ENCODE measurements around the gene NFIC. TPM values are rescaled to one million over a fixed set of nuclear protein-coding genes. Genes with fewer than 3 reads are reported as not detected.

The NFIC gene
- polyA plus RNA-seq, 1 experiment, result 5.0 TPM

DNA sequence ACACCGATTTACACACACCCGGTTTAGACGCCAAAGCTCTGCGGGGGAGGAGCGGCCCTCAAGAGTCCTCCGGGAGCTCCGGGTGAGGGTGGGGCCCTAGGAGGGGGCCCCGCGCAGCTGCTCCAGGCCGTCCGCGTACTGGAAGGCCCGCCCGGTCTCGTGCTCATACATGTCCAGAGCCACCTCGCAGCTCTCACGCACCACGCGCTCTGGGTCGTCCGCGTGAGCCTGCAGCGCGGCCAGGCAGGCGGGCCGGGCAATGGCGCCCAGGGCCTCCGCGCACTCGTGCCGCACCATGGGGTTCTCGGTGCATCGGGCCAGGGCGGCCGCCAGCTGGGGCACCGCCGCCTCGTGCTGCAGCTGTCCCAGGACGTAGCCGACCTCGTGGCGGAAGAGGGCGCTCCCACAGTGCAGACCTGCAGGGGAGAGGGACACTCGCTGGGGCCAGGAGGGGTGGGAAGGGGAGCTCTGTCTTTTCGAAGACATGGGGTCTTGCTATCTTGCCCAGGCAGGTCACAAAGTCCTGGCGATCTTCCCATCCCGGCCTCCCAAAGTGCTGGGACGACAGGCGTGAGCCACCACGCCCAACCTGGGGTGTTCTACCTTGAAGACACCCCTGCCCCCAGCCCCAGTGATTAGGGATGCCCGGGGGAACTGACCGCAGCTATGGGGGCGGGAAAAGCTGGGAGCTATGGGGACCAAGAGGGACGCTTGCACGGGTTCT lies 125.2 kb downstream of the NFIC start:
- no peak for DNase-seq (ENCODE audit: low read depth)
- H3K4me3 ChIP-seq (ENCODE audit: low read depth, low read length), result no peak overlapping the region
- no peaks in the 10 kb centered on the region for H3K27me3 ChIP-seq (ENCODE audit: control insufficient read depth, insufficient read depth, low read length)
- ChIA-PET POLR2A (no interaction called here), CTCF (interaction anchor here (1.0 to 1.2 kb wide), 2 partner anchors 12 to 19 kb away, joined by 3 read pairs; no protein-coding TSS in a partner anchor)
- H3K36me3 ChIP-seq (ENCODE audit: control insufficient read depth, insufficient read depth, low read length), result peaks cover 14% of the 10 kb centered on the region
- TF ChIP-seq, protein P1, sequence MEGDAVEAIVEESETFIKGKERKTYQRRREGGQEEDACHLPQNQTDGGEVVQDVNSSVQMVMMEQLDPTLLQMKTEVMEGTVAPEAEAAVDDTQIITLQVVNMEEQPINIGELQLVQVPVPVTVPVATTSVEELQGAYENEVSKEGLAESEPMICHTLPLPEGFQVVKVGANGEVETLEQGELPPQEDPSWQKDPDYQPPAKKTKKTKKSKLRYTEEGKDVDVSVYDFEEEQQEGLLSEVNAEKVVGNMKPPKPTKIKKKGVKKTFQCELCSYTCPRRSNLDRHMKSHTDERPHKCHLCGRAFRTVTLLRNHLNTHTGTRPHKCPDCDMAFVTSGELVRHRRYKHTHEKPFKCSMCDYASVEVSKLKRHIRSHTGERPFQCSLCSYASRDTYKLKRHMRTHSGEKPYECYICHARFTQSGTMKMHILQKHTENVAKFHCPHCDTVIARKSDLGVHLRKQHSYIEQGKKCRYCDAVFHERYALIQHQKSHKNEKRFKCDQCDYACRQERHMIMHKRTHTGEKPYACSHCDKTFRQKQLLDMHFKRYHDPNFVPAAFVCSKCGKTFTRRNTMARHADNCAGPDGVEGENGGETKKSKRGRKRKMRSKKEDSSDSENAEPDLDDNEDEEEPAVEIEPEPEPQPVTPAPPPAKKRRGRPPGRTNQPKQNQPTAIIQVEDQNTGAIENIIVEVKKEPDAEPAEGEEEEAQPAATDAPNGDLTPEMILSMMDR (IDR thresholded peaks at IDR 0.05; ENCODE audit: insufficient read depth, low read depth, low read length), result no peak

DNA sequence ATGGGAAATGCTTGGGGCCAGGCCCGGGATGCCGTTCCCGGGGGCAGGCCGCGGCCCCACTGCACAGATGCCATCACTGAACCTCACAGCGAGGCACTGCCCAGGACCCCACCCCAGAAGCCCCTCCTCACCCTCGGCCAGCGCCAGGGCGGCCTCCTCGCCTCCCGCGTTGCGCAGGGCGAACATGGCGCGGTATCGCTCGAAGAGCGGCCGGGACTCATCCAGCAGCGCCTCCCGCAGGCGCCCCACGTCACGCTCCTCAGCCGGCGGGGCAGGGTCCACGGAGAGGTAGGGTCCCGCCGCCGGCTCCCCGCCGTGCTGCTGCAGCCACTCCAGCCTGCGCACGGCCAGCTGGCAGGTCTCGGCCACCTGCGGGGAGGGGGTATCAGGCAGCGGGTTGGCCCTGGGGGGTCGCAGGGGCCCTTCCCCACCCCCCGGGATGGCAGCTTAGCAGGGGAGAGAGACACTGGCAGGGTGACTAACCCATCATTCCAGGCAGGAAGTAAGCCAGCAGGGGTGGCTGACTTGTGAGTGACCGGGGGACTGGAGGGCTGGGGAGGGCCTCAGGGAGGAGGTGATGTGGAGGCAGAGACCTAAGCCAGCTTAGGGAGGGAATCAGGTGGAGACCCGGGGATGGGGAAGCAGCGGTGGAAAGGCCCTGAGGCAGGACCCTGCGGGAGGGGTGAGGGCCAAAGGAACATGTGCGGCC lies 125.9 kb downstream of the NFIC start:
- no peak for DNase-seq (ENCODE audit: low read depth)
- CTCF ChIA-PET, result interaction anchor here (1.2 kb wide), 1 partner anchor 13 kb away, joined by 3 read pairs; no protein-coding TSS in a partner anchor

DNA sequence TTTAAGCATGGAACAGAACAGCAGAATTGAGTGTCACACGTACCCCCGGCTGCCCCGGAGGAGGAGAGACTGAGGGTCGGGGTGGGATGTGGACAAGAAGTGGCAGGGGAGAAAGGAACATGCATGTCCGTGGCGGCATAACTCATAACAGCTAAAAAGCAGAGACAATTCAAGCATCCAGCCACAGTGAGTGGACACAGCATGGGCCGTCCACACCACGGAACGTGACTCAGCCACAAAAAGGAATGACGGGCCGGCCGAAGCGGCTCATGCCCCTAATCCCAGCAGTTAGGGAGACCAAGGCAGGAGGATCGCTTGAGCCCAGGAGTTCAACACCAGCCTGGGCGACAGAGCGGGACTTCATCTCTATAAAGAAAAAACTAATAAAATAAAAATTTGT lies 126.5 kb downstream of the NFIC start:
- CTCF ChIA-PET, result interaction anchor here (1.2 kb wide), 1 partner anchor 14 kb away, joined by 3 read pairs; no protein-coding TSS in a partner anchor
- POLR2A ChIA-PET, result no interaction called here
- Histone ChIP-seq H3K27me3 (ENCODE audit: control insufficient read depth, insufficient read depth, low read length) (no peaks in the 10 kb centered on the region), H3K4me3 (ENCODE audit: low read depth, low read length) (no peak overlapping the region), H3K36me3 (ENCODE audit: control insufficient read depth, insufficient read depth, low read length) (peaks cover 14% of the 10 kb centered on the region)
- TF ChIP-seq, protein P1 (IDR thresholded peaks at IDR 0.05; ENCODE audit: insufficient read depth, low read depth, low read length), result no peak
- no peak for DNase-seq (ENCODE audit: low read depth)

More for the DNA sequence above, 125.9 kb downstream of the NFIC start:
- TF ChIP-seq, protein P1 (IDR thresholded peaks at IDR 0.05; ENCODE audit: insufficient read depth, low read depth, low read length), result no peak
- H3K27me3 ChIP-seq (ENCODE audit: control insufficient read depth, insufficient read depth, low read length), result no peaks in the 10 kb centered on the region
- POLR2A ChIA-PET, result no interaction called here
- H3K4me3 ChIP-seq (ENCODE audit: low read depth, low read length), result no peak overlapping the region
- peaks cover 14% of the 10 kb centered on the region for H3K36me3 ChIP-seq (ENCODE audit: control insufficient read depth, insufficient read depth, low read length)

DNA sequence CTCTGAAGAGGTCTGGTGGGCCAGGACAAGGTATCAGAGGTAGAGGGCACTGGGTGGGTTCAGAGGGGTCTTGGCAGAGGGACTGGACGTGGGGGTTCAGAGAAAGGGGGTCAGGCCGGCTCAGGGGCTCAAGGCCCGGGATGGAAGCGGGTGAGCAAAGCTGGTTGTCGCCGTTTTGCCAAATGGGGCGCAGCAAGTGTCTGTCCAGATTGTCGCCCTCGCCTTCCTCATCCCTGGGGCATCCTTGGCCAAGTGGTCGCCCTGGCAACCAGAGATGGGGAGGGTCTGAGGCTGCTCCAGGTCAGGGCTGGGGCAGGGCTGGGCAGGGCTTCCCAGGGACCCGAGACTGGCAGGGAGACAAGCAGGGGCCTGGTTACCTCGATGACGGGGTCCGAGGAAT lies 127.3 kb downstream of the NFIC start:
- peaks cover 14% of the 10 kb centered on the region for H3K36me3 ChIP-seq (ENCODE audit: control insufficient read depth, insufficient read depth, low read length)
- no peaks in the 10 kb centered on the region for H3K27me3 ChIP-seq (ENCODE audit: control insufficient read depth, insufficient read depth, low read length)
- ChIA-PET CTCF (interaction anchor here (2.2 kb wide), 1 partner anchor 8 kb away, joined by 9 read pairs; no protein-coding TSS in a partner anchor), POLR2A (no interaction called here)
- DNase-seq (ENCODE audit: low read depth), result no peak
- TF ChIP-seq, protein P1 (IDR thresholded peaks at IDR 0.05; ENCODE audit: insufficient read depth, low read depth, low read length), result no peak
- H3K4me3 ChIP-seq (ENCODE audit: low read depth, low read length), result no peak overlapping the region

DNA sequence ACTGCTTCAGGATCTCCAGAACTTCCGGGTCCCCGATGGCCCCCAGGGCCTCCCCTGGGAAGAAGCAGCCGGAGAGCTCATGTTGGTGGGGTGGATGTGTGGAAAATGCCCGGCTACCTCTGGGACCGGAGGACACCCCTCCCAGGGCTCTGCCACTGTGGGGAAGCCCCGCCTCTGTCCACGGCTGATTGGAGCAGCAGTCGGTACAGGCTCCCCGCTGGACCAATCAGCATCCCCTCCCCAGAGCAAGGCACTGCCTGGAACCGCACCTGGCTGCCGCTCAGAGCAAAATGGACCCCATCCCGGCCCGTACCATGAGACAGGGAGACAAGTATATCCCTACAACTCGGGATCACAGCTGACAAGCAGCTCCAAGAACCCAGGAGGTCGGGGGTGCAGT lies 127.7 kb downstream of the NFIC start:
- peaks cover 14% of the 10 kb centered on the region for H3K36me3 ChIP-seq (ENCODE audit: control insufficient read depth, insufficient read depth, low read length)

More for the DNA sequence above, 127.7 kb downstream of the NFIC start:
- Histone ChIP-seq H3K27me3 (ENCODE audit: control insufficient read depth, insufficient read depth, low read length) (no peaks in the 10 kb centered on the region), H3K4me3 (ENCODE audit: low read depth, low read length) (no peak overlapping the region)
- POLR2A ChIA-PET, result no interaction called here
- CTCF ChIA-PET, result interaction anchor here (0.6 to 2.2 kb wide), 4 partner anchors 9 to 189 kb away, joined by 3 to 9 read pairs (median 4); no protein-coding TSS in a partner anchor
- TF ChIP-seq, protein P1 (IDR thresholded peaks at IDR 0.05; ENCODE audit: insufficient read depth, low read depth, low read length), result no peak
- no peak for DNase-seq (ENCODE audit: low read depth)
